Lung (tissue), 5 donors: Measurements from ENCODE around the gene PLEKHM1. TPM values are rescaled to one million over a fixed set of nuclear protein-coding genes. Genes with fewer than 3 reads are reported as not detected.

Experiments
- polyA plus RNA-seq, 2 donors: library from polyadenylated mRNA; stranded (reverse); fragments of 200-250 nt; gene quantifications; one replicate each; pipeline ENCODE4 v1.2.1, GENCODE V29; 2013
- small RNA-seq: library from RNA; depleted of rRNA; stranded (forward); fragments of <200 nt; gene quantifications from one replicate; pipeline ENCODE3, GENCODE V24; 2014; ENCODE audit warnings: low replicate concordance
- total RNA-seq, 2 donors: library from RNA; depleted of rRNA in 1 of 2; stranded (reverse); fragments of >200 nt in 1 of 2; gene quantifications; one replicate each; pipeline ENCODE4 v1.2.1, GENCODE V29; 2014 to 2021
- donor health status: Bipolar disorder and iron deficiency.
- donor health status: healthy.
- donor health status: DM: yes; HTN: yes; CAD: no.

The PLEKHM1 gene
- total and polyA plus RNA-seq, 4 donors, result 21.0 to 82.2 (median 24.4) TPM

Small RNA genes within 50 kb of the gene (small RNA-seq; reads per million reads assigned to genes)
- gene RF00017, result not detected

Other genes with a start within 250 kb of the PLEKHM1 start
- under 1 TPM in 1 of 2 donors, not detected in 1; 0.21 TPM for gene SPATA32, start 228.6 kb downstream of the PLEKHM1 start, total RNA-seq
- under 1 TPM; 0.08 to 0.40 TPM for gene SPATA32, start 228.6 kb downstream of the PLEKHM1 start, polyA plus RNA-seq
- 10 to 100 TPM in 1 of 2 donors, 1 to 10 TPM in 1; 5.9 to 13.5 TPM for gene MAP3K14, start 173.7 kb downstream of the PLEKHM1 start, total RNA-seq
- 1 to 10 TPM; 6.4 to 9.2 TPM for gene MAP3K14, start 173.7 kb downstream of the PLEKHM1 start, polyA plus RNA-seq
- 10 to 100 TPM; 42.4 to 85.8 TPM for gene ARHGAP27, start 57.9 kb downstream of the PLEKHM1 start, total RNA-seq
- gene ARHGAP27, start 57.9 kb downstream of the PLEKHM1 start, polyA plus RNA-seq, result 10 to 100 TPM; 56.1 to 67.6 TPM